IPS-15b (cell line): Measurements from ENCODE around the gene PPP2R5A.

ENCODE experiments used
- H3K27me3 ChIP-seq: one replicate; pipeline ENCODE4 v1.6.1; 2013; ENCODE audit warnings: low read length; ENCODE audit not compliant: control insufficient read depth, insufficient read depth
- H3K36me3 ChIP-seq: one replicate; pipeline ENCODE4 v1.6.1; 2013; ENCODE audit warnings: low read length; ENCODE audit not compliant: control insufficient read depth, insufficient read depth
- H3K4me1 ChIP-seq: one replicate; pipeline ENCODE4 v1.6.1; 2013; ENCODE audit warnings: mild to moderate bottlenecking, low read length; ENCODE audit not compliant: control insufficient read depth, insufficient read depth
- H3K4me3 ChIP-seq: one replicate; pipeline ENCODE4 v1.5.1; 2013; ENCODE audit warnings: low read depth, low read length
- H3K9ac ChIP-seq: one replicate; pipeline ENCODE4 v1.6.1; 2013; ENCODE audit warnings: low read depth, mild to moderate bottlenecking, low read length
- H3K9me3 ChIP-seq: one replicate; pipeline ENCODE4 v1.6.1; 2013; ENCODE audit warnings: mild to moderate bottlenecking, low read length; ENCODE audit not compliant: control insufficient read depth, insufficient read depth

PPP2R5A gene

GRCh38 chr1:212401042-212401441 is 115.8 kb downstream of the PPP2R5A start:
- Histone ChIP-seq H3K36me3 (peaks cover 4% of the 10 kb centered on the region), H3K4me1 (no peaks in the 10 kb centered on the region), H3K27me3 (no peaks in the 10 kb centered on the region), H3K9me3 (peaks cover 7% of the 10 kb centered on the region), H3K9ac (no peak overlapping the region), H3K4me3 (no peak overlapping the region)

DNA sequence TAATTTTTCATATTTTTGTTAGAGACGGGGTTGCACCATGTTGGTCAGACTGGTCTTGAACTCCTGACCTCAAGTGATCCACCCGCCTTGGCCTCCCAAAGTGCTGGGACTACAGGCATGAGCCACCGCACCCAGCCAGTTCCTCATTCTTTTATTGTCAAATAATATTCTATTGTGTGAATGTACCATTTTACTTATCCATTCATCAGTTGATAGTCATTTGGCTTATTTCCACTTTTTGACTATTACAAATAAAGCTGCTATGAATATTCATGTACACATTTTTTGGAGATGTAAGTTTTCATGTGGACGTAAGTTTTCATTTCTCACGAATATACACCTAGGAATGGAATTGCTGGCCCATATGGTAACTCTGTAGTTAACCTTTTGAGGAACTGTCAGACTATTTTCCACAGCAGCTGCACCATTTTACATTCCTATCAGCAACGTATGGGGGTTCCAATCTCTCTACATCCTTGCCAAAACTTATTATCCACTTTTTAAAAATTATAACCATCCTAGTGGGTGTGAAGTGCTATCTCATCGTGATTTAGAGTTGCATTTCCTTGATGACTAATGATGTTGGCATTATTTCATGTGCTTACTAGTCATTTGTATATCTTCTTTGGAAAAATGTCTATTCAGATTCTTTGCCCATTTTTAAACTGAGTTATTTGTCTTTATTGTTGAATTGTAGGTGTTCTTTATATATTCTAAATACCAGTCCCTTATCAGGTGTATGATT is 116.8 kb downstream of the PPP2R5A start:
- Histone ChIP-seq H3K4me3 (no peak overlapping the region), H3K36me3 (peaks cover 12% of the 10 kb centered on the region), H3K9ac (no peak overlapping the region), H3K4me1 (no peaks in the 10 kb centered on the region), H3K27me3 (no peaks in the 10 kb centered on the region), H3K9me3 (peaks cover 2% of the 10 kb centered on the region)

DNA sequence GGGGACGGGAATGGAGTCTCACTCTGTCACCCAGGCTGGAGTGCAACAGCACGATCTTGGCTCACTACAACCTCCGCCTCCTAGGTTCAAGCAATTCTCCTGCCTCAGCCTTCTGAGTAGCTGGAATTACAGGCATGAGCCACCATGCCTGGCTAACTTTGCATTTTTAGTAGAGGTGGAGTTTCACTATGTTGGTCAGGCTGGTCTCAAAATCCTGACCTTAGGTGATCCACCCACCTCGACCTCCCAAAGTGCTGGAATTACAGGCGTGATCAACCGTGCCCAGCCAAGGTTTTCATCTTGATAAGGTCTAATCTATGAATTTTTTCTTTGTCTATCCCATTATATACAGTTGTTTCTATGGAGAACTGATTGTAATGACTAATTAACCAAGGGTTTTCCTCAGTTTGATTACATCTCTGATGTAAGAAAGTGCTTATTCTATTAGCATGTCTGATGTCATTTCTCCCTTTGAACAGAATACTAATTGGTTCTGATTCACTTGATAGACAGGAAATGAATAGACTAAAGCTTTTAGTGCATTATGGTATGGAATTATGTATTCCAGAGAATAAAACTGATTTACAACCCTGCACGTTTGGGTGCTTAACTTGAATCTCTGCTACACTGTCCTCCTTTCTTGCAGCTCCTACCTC is 117.6 kb downstream of the PPP2R5A start:
- Histone ChIP-seq H3K4me1 (no peaks in the 10 kb centered on the region), H3K9ac (no peak overlapping the region), H3K4me3 (no peak overlapping the region), H3K9me3 (no peaks in the 10 kb centered on the region), H3K36me3 (peaks cover 12% of the 10 kb centered on the region), H3K27me3 (no peaks in the 10 kb centered on the region)

DNA sequence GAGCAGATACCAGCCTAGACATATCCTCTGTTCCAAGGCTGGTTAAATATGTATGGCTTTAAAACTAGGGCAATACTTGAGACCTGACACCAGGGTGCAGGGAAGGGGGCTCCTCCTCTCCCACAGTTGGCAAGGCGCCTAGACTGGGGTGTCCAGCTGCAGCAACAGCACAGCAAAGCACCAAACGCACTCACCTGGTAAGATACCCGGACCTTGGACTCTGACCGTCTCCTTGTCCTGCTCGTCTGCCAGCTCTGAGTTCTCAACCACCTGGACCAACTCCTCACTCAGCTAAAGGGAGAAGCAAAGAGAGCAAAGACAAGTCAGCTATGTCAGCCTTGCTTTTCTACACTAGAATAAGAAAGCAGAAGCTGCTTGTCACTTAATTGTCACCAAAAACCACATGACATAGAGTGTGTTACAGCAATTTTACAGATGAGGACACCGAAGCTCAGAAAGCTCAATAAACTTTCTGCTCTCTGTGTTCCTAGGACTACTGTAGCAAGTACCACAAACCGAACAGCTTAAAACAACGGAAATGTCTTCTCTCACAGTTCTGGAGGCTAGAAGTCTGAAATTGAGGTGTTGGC is 125.1 kb downstream of the PPP2R5A start:
- Histone ChIP-seq H3K36me3 (peaks cover 37% of the 10 kb centered on the region), H3K4me1 (peaks cover 4% of the 10 kb centered on the region), H3K27me3 (peaks cover 7% of the 10 kb centered on the region), H3K9me3 (no peaks in the 10 kb centered on the region), H3K4me3 (no peak overlapping the region), H3K9ac (no peak overlapping the region)
